K562 (cell line): Measurements from ENCODE around the gene MPST. TPM values are rescaled to one million over a fixed set of nuclear protein-coding genes. Genes with fewer than 3 reads are reported as not detected.

Experiments used
- CBFA2T2 ChIP-seq: fragments of 450-650 bp; conservative IDR thresholded peaks from 2 replicates; pipeline ENCODE4 v1.6.1; 2017; ENCODE audit warnings: mild to moderate bottlenecking
- E2F6 ChIP-seq, 2 experiments: IDR thresholded peaks; 2 replicates each; pipeline ENCODE4 v1.6.1; 2011; ENCODE audit warnings: borderline replicate concordance in 1 of 2, control low read depth in 1 of 2, low read depth in 1 of 2, low read length in 1 of 2, mild to moderate bottlenecking in 1 of 2, mixed read lengths in 1 of 2, moderate library complexity in 1 of 2; ENCODE audit not compliant: insufficient read depth in 1 of 2, insufficient read length in 1 of 2, poor library complexity in 1 of 2, severe bottlenecking in 1 of 2; ENCODE audit errors: extremely low read depth in 1 of 2
- GATA2 ChIP-seq: sonication (generic); formaldehyde crosslinking; IDR thresholded peaks from 2 replicates; pipeline ENCODE4 v1.4.0; 2020; ENCODE audit warnings: mild to moderate bottlenecking, missing genetic modification reagents
- HMGN3 ChIP-seq: IDR thresholded peaks from 2 replicates; pipeline ENCODE4 v1.6.1; 2011; ENCODE audit warnings: borderline replicate concordance, low read depth, mild to moderate bottlenecking, mixed read lengths, low read length; ENCODE audit not compliant: insufficient read length; ENCODE audit errors: extremely low read depth
- NFYB ChIP-seq: IDR thresholded peaks from 2 replicates; pipeline ENCODE4 v1.6.1; 2011; ENCODE audit warnings: mild to moderate bottlenecking, moderate library complexity; ENCODE audit not compliant: insufficient read length; ENCODE audit errors: extremely low read depth
- NR3C1 ChIP-seq: sonication (generic); formaldehyde crosslinking; IDR thresholded peaks from 2 replicates; pipeline ENCODE4 v1.8.1; 2022; ENCODE audit warnings: missing genetic modification reagents
- PCBP2 ChIP-seq: fragments of 200-400 bp; formaldehyde crosslinking; IDR thresholded peaks from 2 replicates; pipeline ENCODE4 v1.6.1; 2018; ENCODE audit warnings: low read length, low read depth, mild to moderate bottlenecking, moderate library complexity; ENCODE audit not compliant: poor library complexity, severe bottlenecking
- PRPF4 ChIP-seq: fragments of 200-400 bp; formaldehyde crosslinking; IDR thresholded peaks from one replicate; pipeline ENCODE4 v1.6.1; 2017; ENCODE audit warnings: low read length, low read depth, mild to moderate bottlenecking; ENCODE audit not compliant: insufficient read depth, poor library complexity, severe bottlenecking
- RAD21 ChIP-seq, 2 experiments: fragments of 250-450 bp in 1 of 2; fragments of 450-650 bp in 1 of 2; sonication (Bioruptor Pico) in 1 of 2; formaldehyde crosslinking in 1 of 2; IDR thresholded peaks in 1 of 2; conservative IDR thresholded peaks in 1 of 2; 2 replicates each; pipeline versions ENCODE4 v1.4.0 to v1.8.0; 2020 to 2022; ENCODE audit warnings: mild to moderate bottlenecking in 2 of 2, moderate library complexity in 1 of 2
- RBM14 ChIP-seq: fragments of 200-400 bp; formaldehyde crosslinking; IDR thresholded peaks from 2 replicates; pipeline ENCODE4 v1.6.1; 2018; ENCODE audit warnings: low read depth, mild to moderate bottlenecking, low read length, moderate library complexity, borderline replicate concordance; ENCODE audit not compliant: insufficient read depth
- SETDB1 ChIP-seq: IDR thresholded peaks from one replicate; pipeline ENCODE4 v1.6.1; 2012; ENCODE audit warnings: low read length, control low read depth, inconsistent platforms
- SMAD1 ChIP-seq: fragments of 150-350 bp; IDR thresholded peaks from 2 replicates; pipeline ENCODE4 v1.6.1; 2014; ENCODE audit warnings: low read length, low read depth; ENCODE audit not compliant: partially characterized antibody
- SMARCC2 ChIP-seq: fragments of 450-650 bp; IDR thresholded peaks from 2 replicates; pipeline ENCODE4 v1.6.1; 2017; ENCODE audit warnings: antibody characterized with exemption, moderate library complexity, mild to moderate bottlenecking, low read depth
- SP1 ChIP-seq: sonication (generic); formaldehyde crosslinking; IDR thresholded peaks from 2 replicates; pipeline ENCODE4 v1.8.1; 2022; ENCODE audit warnings: mild to moderate bottlenecking, missing genetic modification reagents
- polyA plus RNA-seq, 8 experiments: library from polyadenylated mRNA; depleted of rRNA in 4 of 8; stranded (reverse) in 5 of 8; unstranded in 3 of 8; fragments of >200 nt; fragmentation: Nextera tagmentation in 2 of 8; fragmentation: Illumina TruSeq in 1 of 8; extraction: Ambion mirVana in 2 of 8; extraction: Trizol in 1 of 8; gene quantifications; 2 replicates each; pipeline versions ENCODE4 v1.2.1 to v1.2.3, GENCODE V29; 2011 to 2014; ENCODE audit warnings: inconsistent platforms in 1 of 8, missing spikeins in 1 of 8
- total RNA-seq, 7 experiments: library from RNA; depleted of rRNA in 6 of 7; stranded (reverse); fragments of >200 nt in 6 of 7; fragmentation: Illumina TruSeq in 2 of 7; extraction: Trizol in 2 of 7; gene quantifications; 2 replicates each; pipeline versions ENCODE4 v1.2.1 to v1.2.3, GENCODE V29; 2011 to 2021; ENCODE audit warnings: low replicate concordance in 1 of 7
- TF ChIP-seq, protein P1 (sequence below), 2 experiments: fragments of 150-350 bp in 1 of 2; IDR thresholded peaks; 2 replicates each; pipeline ENCODE4 v1.6.1; 2012 to 2016; ENCODE audit warnings: low read depth in 2 of 2, low read length in 2 of 2, mild to moderate bottlenecking in 1 of 2, moderate library complexity in 1 of 2
- TF ChIP-seq, protein P2 (sequence below): fragments of 250-450 bp; sonication (Bioruptor Pico); IDR thresholded peaks from 2 replicates; pipeline ENCODE4 v1.8.0; 2021; ENCODE audit warnings: mild to moderate bottlenecking, moderate library complexity
- TF ChIP-seq, protein P3 (sequence below): fragments of 250-450 bp; sonication (Bioruptor Pico); IDR thresholded peaks from 2 replicates; pipeline ENCODE4 v1.4.0; 2020; ENCODE audit warnings: mild to moderate bottlenecking, moderate library complexity, borderline replicate concordance

MPST gene
- total and polyA plus RNA-seq, 9 of the 15 experiments (the other 6 are each of a cell fraction or from before 2014, with no cell fraction given), result 0.65 to 104 (median 24.3) TPM

- TF ChIP-seq, protein P1, sequence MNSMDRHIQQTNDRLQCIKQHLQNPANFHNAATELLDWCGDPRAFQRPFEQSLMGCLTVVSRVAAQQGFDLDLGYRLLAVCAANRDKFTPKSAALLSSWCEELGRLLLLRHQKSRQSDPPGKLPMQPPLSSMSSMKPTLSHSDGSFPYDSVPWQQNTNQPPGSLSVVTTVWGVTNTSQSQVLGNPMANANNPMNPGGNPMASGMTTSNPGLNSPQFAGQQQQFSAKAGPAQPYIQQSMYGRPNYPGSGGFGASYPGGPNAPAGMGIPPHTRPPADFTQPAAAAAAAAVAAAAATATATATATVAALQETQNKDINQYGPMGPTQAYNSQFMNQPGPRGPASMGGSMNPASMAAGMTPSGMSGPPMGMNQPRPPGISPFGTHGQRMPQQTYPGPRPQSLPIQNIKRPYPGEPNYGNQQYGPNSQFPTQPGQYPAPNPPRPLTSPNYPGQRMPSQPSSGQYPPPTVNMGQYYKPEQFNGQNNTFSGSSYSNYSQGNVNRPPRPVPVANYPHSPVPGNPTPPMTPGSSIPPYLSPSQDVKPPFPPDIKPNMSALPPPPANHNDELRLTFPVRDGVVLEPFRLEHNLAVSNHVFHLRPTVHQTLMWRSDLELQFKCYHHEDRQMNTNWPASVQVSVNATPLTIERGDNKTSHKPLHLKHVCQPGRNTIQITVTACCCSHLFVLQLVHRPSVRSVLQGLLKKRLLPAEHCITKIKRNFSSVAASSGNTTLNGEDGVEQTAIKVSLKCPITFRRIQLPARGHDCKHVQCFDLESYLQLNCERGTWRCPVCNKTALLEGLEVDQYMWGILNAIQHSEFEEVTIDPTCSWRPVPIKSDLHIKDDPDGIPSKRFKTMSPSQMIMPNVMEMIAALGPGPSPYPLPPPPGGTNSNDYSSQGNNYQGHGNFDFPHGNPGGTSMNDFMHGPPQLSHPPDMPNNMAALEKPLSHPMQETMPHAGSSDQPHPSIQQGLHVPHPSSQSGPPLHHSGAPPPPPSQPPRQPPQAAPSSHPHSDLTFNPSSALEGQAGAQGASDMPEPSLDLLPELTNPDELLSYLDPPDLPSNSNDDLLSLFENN (IDR thresholded peaks at IDR 0.05; ENCODE audit: low read depth in 2 of 2, low read length in 2 of 2), result 0 out of 4 replicates have a peak, but pooled peaks of 1 of the 2 experiments have one; percentile 4
- TF ChIP-seq NFYB, result no peak
- TF ChIP-seq SP1, result no peak
- no peak for TF ChIP-seq CBFA2T2
- no peak for TF ChIP-seq GATA2 (CRISPR knock-in tag)
- TF ChIP-seq PCBP2, result no peak
- TF ChIP-seq E2F6 (IDR thresholded peaks at IDR 0.05; ENCODE audit: borderline replicate concordance in 1 of 2, extremely low read depth in 1 of 2, insufficient read depth in 1 of 2, insufficient read length in 1 of 2, low read depth in 1 of 2, low read length in 1 of 2, poor library complexity in 1 of 2, severe bottlenecking in 1 of 2), result no peak
- no peak for TF ChIP-seq SMAD1
- no peak for TF ChIP-seq SMARCC2
- TF ChIP-seq HMGN3, result no peak
- no peak for TF ChIP-seq PRPF4
- TF ChIP-seq SETDB1, result no peak
- TF ChIP-seq, protein P2, sequence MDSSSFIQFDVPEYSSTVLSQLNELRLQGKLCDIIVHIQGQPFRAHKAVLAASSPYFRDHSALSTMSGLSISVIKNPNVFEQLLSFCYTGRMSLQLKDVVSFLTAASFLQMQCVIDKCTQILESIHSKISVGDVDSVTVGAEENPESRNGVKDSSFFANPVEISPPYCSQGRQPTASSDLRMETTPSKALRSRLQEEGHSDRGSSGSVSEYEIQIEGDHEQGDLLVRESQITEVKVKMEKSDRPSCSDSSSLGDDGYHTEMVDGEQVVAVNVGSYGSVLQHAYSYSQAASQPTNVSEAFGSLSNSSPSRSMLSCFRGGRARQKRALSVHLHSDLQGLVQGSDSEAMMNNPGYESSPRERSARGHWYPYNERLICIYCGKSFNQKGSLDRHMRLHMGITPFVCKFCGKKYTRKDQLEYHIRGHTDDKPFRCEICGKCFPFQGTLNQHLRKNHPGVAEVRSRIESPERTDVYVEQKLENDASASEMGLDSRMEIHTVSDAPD (CRISPR knock-in tag), result no peak
- TF ChIP-seq RAD21 (CRISPR knock-in tag; conservative IDR thresholded peaks at IDR 0.05 in 1 of 2, IDR thresholded peaks at IDR 0.05 in 1 of 2), result peak; percentile 70 to 79
- TF ChIP-seq NR3C1, result no peak
- TF ChIP-seq, protein P3, sequence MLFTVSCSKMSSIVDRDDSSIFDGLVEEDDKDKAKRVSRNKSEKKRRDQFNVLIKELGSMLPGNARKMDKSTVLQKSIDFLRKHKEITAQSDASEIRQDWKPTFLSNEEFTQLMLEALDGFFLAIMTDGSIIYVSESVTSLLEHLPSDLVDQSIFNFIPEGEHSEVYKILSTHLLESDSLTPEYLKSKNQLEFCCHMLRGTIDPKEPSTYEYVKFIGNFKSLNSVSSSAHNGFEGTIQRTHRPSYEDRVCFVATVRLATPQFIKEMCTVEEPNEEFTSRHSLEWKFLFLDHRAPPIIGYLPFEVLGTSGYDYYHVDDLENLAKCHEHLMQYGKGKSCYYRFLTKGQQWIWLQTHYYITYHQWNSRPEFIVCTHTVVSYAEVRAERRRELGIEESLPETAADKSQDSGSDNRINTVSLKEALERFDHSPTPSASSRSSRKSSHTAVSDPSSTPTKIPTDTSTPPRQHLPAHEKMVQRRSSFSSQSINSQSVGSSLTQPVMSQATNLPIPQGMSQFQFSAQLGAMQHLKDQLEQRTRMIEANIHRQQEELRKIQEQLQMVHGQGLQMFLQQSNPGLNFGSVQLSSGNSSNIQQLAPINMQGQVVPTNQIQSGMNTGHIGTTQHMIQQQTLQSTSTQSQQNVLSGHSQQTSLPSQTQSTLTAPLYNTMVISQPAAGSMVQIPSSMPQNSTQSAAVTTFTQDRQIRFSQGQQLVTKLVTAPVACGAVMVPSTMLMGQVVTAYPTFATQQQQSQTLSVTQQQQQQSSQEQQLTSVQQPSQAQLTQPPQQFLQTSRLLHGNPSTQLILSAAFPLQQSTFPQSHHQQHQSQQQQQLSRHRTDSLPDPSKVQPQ, result no peak
- no peak for TF ChIP-seq RBM14
Observed at GRCh38 chr22:36977947-36978660, 41.4 kb upstream of the MPST start (continued).
